ENCODE measurements around the gene GOLGA1.

GOLGA1 gene

GRCh38 chr9:124914753-124915405, 26.0 kb downstream of the GOLGA1 start:
- no peak for TF ChIP-seq CTCF (IDR thresholded peaks at IDR 0.05; ENCODE audit: extremely low read depth, insufficient read depth, missing control alignments)
- in situ Hi-C loops (cut with MboI; ENCODE audit: low pct_unique_long_range_greater_than_20kb, low sequenced_read_pairs, unreplicated experiment) = loop anchor here (25.0 kb wide), 1 partner anchor 447 kb away; no protein-coding TSS in a partner anchor
- DNase-seq (ENCODE audit: low spot score) = no peak

GRCh38 chr9:124913378-124913777, 27.5 kb downstream of the GOLGA1 start:
- TF ChIP-seq CTCF (IDR thresholded peaks at IDR 0.05; ENCODE audit: extremely low read depth, insufficient read depth, missing control alignments) = no peak
- in situ Hi-C loops (cut with MboI; ENCODE audit: low pct_unique_long_range_greater_than_20kb, low sequenced_read_pairs, unreplicated experiment) = loop anchor here (25.0 kb wide), 1 partner anchor 449 kb away; no protein-coding TSS in a partner anchor
- DNase-seq (ENCODE audit: low spot score) = no peak

GRCh38 chr9:124911766-124912165, 29.1 kb downstream of the GOLGA1 start:
- DNase-seq (ENCODE audit: low spot score) = no peak
- in situ Hi-C loops (cut with MboI; ENCODE audit: low pct_unique_long_range_greater_than_20kb, low sequenced_read_pairs, unreplicated experiment) = loop anchor here (25.0 kb wide), 1 partner anchor 451 kb away; no protein-coding TSS in a partner anchor
- TF ChIP-seq CTCF (IDR thresholded peaks at IDR 0.05; ENCODE audit: extremely low read depth, insufficient read depth, missing control alignments) = no peak

- TF ChIP-seq CTCF (IDR thresholded peaks at IDR 0.05; ENCODE audit: extremely low read depth, insufficient read depth, missing control alignments) = no peak
- in situ Hi-C loops (cut with MboI; ENCODE audit: low pct_unique_long_range_greater_than_20kb, low sequenced_read_pairs, unreplicated experiment) = loop anchor here (25.0 kb wide), 1 partner anchor 454 kb away; no protein-coding TSS in a partner anchor
- no peak for DNase-seq (ENCODE audit: low spot score)
Measured at GRCh38 chr9:124908098-124908497, 32.8 kb downstream of the GOLGA1 start.

GRCh38 chr9:124906966-124907365, 33.9 kb downstream of the GOLGA1 start:
- DNase-seq (ENCODE audit: low spot score) = no peak
- in situ Hi-C loops (cut with MboI; ENCODE audit: low pct_unique_long_range_greater_than_20kb, low sequenced_read_pairs, unreplicated experiment) = loop anchor here (25.0 kb wide), 1 partner anchor 455 kb away; no protein-coding TSS in a partner anchor
- TF ChIP-seq CTCF (IDR thresholded peaks at IDR 0.05; ENCODE audit: extremely low read depth, insufficient read depth, missing control alignments) = no peak

GRCh38 chr9:124899845-124900244, 41.0 kb downstream of the GOLGA1 start:
- no peak for TF ChIP-seq CTCF (IDR thresholded peaks at IDR 0.05; ENCODE audit: extremely low read depth, insufficient read depth, missing control alignments)
- in situ Hi-C loops (cut with MboI; ENCODE audit: low pct_unique_long_range_greater_than_20kb, low sequenced_read_pairs, unreplicated experiment) = loop anchor here (25.0 kb wide), 1 partner anchor 462 kb away; no protein-coding TSS in a partner anchor
- no peak for DNase-seq (ENCODE audit: low spot score)
